Stomach (tissue), 4 donors: ENCODE measurements around the gene PIGL.

Experiments used
- CTCF ChIP-seq, 7 experiments: fragments of 450-650 bp in 4 of 7; fragments of 200-600 bp in 3 of 7; sonication (generic) in 3 of 7; IDR thresholded peaks; one replicate each; pipeline ENCODE4 v1.5.1; 2016 to 2019; ENCODE audit warnings: antibody characterized with exemption in 7 of 7, control low read depth in 2 of 7, mild to moderate bottlenecking in 1 of 7
- POLR2A ChIP-seq, 4 donors: fragments of 450-650 bp; IDR thresholded peaks; one replicate each; pipeline ENCODE4 v1.6.1; 2016; ENCODE audit warnings: antibody characterized with exemption in 4 of 4, control low read depth in 2 of 4, mild to moderate bottlenecking in 1 of 4, moderate library complexity in 1 of 4
- POLR2AphosphoS5 ChIP-seq, 3 donors: sonication (generic); formaldehyde crosslinking; IDR thresholded peaks; one replicate each; pipeline ENCODE4 v1.6.1; 2016; ENCODE audit warnings: antibody characterized with exemption in 3 of 3

GRCh38 chr17:16187642-16188041, 29.4 kb upstream of the PIGL start:
- no peak for TF ChIP-seq CTCF (IDR thresholded peaks at IDR 0.05)
- TF ChIP-seq POLR2A (IDR thresholded peaks at IDR 0.05) = no peak
- TF ChIP-seq POLR2AphosphoS5 (IDR thresholded peaks at IDR 0.05) = no peak
